ENCODE measurements around the gene HFM1. TPM values are rescaled to one million over a fixed set of nuclear protein-coding genes. Genes with fewer than 3 reads are reported as not detected.

Gene HFM1
- total RNA-seq, 3 donors from 2014 or later (not counting 1 experiment from before 2014, with no cell fraction given) = 0.86 TPM; not detected in 2

DNA sequence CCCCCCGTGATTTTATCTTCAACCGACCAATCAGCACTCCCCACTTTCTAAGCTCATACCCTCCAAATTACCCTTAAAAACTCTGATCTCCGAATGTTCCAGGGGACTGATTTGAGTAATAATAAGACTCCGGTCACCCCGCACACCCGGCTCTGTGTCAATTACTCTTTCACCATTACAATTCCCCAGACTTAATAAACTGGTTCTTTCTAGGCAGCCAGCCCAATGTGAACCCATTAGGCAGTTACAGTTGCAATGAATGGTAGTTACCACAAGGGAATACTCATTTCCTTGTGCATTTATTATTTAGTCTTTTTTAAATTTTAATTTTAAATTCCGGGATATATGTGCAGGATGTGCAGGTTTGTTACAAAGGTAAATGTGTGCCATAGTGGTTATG, 177.9 kb downstream of the HFM1 start:
- no peaks in the 10 kb centered on the region for H3K27me3 ChIP-seq (ENCODE audit: control insufficient read depth, insufficient read depth, low read length)
- H3K4me1 ChIP-seq (ENCODE audit: control insufficient read depth, insufficient read depth, low read length) = no peaks in the 10 kb centered on the region
- TF ChIP-seq, protein P1, sequence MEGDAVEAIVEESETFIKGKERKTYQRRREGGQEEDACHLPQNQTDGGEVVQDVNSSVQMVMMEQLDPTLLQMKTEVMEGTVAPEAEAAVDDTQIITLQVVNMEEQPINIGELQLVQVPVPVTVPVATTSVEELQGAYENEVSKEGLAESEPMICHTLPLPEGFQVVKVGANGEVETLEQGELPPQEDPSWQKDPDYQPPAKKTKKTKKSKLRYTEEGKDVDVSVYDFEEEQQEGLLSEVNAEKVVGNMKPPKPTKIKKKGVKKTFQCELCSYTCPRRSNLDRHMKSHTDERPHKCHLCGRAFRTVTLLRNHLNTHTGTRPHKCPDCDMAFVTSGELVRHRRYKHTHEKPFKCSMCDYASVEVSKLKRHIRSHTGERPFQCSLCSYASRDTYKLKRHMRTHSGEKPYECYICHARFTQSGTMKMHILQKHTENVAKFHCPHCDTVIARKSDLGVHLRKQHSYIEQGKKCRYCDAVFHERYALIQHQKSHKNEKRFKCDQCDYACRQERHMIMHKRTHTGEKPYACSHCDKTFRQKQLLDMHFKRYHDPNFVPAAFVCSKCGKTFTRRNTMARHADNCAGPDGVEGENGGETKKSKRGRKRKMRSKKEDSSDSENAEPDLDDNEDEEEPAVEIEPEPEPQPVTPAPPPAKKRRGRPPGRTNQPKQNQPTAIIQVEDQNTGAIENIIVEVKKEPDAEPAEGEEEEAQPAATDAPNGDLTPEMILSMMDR (IDR thresholded peaks at IDR 0.05) = no peak
- peaks cover 0 to 11% of the 10 kb centered on the region in 2 donors for H3K27me3 Mint-ChIP-seq (ENCODE audit: low read depth in 2 of 2)
- H3K36me3 ChIP-seq (ENCODE audit: control insufficient read depth, insufficient read depth, low read length) = no peaks in the 10 kb centered on the region
- no peak overlapping the region for H3K27ac Mint-ChIP-seq
- H3K27ac ChIP-seq (ENCODE audit: low read length) = no peak overlapping the region
- H3K4me3 Mint-ChIP-seq = no peak overlapping the region
- no peaks in the 10 kb centered on the region for H3K36me3 Mint-ChIP-seq
- 91% methylated on average over 7 of the region's 7 CpGs for WGBS (ENCODE audit: insufficient coverage)
- intact Hi-C loops (cut with micrococcal nuclease) = no loop called here
- no peaks in the 10 kb centered on the region for H3K4me1 Mint-ChIP-seq
- H3K9me3 Mint-ChIP-seq = no peaks in the 10 kb centered on the region
- no peaks in the 10 kb centered on the region for H3K9me3 ChIP-seq (ENCODE audit: control insufficient read depth, insufficient read depth, low read length)
- DNase-seq (no peak), ATAC-seq (no peak)
- no peak overlapping the region for H3K4me3 ChIP-seq (ENCODE audit: low read length)

DNA sequence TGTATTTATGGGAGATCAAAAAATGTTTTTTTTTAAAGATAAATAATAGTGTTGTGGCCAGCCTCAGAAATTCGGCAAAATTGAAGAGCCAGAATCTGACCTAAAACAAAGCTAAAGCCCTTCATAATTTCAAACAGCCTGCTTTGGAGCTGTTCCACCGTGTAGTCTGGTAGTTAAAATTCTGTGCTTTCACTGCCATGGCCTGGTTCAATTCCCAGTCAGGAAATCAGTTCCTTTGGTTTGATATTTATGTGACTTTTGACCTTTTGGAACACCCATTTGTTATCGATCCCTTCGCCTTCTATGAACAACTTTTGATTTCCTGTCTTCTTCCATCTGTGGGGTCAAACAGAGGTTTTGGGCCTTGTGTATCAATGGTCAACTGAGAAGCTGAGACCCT, 179.8 kb downstream of the HFM1 start:
- no peak overlapping the region for H3K4me3 Mint-ChIP-seq
- no peaks in the 10 kb centered on the region for H3K9me3 Mint-ChIP-seq
- Histone ChIP-seq H3K36me3 (ENCODE audit: control insufficient read depth, insufficient read depth, low read length) (no peaks in the 10 kb centered on the region), H3K4me3 (ENCODE audit: low read length) (no peak overlapping the region), H3K9me3 (ENCODE audit: control insufficient read depth, insufficient read depth, low read length) (no peaks in the 10 kb centered on the region), H3K27me3 (ENCODE audit: control insufficient read depth, insufficient read depth, low read length) (no peaks in the 10 kb centered on the region), H3K4me1 (ENCODE audit: control insufficient read depth, insufficient read depth, low read length) (no peaks in the 10 kb centered on the region), H3K27ac (ENCODE audit: low read length) (no peak overlapping the region)
- no peaks in the 10 kb centered on the region for H3K36me3 Mint-ChIP-seq
- ATAC-seq (no peak), DNase-seq (no peak)
- H3K4me1 Mint-ChIP-seq = no peaks in the 10 kb centered on the region
- intact Hi-C loops (cut with micrococcal nuclease) = no loop called here
- H3K27me3 Mint-ChIP-seq (ENCODE audit: low read depth in 2 of 2) = peaks cover 5 to 11% of the 10 kb centered on the region in 2 donors
- TF ChIP-seq, protein P1 (IDR thresholded peaks at IDR 0.05) = no peak
- 91% methylated on average over 3 of the region's 4 CpGs for WGBS (ENCODE audit: insufficient coverage)
- H3K27ac Mint-ChIP-seq = no peak overlapping the region

DNA sequence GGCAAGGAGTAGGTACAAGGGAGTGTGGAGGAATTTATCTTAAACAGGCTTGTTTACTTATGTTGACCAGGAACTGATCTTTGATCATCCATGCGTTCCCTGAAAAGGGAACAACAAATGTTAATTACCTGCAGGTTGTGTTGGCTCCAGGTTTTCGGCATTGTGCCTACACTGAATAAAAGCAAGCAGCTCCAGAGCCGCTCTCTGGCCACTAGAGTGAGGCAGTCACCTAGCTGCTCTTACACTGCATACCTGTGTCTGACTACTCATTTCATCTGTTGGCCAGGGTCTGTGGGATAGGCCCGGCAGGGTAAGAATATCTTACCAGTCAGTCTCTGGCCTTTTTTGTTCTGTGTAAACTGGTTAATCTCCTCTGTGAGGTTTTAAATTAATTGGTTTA, 183.6 kb downstream of the HFM1 start:
- Histone ChIP-seq H3K27me3 (ENCODE audit: control insufficient read depth, insufficient read depth, low read length) (no peaks in the 10 kb centered on the region), H3K4me3 (ENCODE audit: low read length) (no peak overlapping the region), H3K9me3 (ENCODE audit: control insufficient read depth, insufficient read depth, low read length) (no peaks in the 10 kb centered on the region), H3K27ac (ENCODE audit: low read length) (no peak overlapping the region), H3K4me1 (ENCODE audit: control insufficient read depth, insufficient read depth, low read length) (no peaks in the 10 kb centered on the region), H3K36me3 (ENCODE audit: control insufficient read depth, insufficient read depth, low read length) (no peaks in the 10 kb centered on the region)
- Mint-ChIP-seq H3K4me3 (no peak overlapping the region), H3K27me3 (ENCODE audit: low read depth in 2 of 2) (peaks cover 10 to 12% of the 10 kb centered on the region in 2 donors), H3K9me3 (no peaks in the 10 kb centered on the region), H3K4me1 (no peaks in the 10 kb centered on the region), H3K36me3 (no peaks in the 10 kb centered on the region), H3K27ac (no peak overlapping the region)
- TF ChIP-seq, protein P1 (IDR thresholded peaks at IDR 0.05) = no peak
- 97% methylated on average over 4 of the region's 4 CpGs for WGBS (ENCODE audit: insufficient coverage)
- DNase-seq = no peak
- ATAC-seq = no peak
- intact Hi-C loops (cut with micrococcal nuclease) = no loop called here

DNA sequence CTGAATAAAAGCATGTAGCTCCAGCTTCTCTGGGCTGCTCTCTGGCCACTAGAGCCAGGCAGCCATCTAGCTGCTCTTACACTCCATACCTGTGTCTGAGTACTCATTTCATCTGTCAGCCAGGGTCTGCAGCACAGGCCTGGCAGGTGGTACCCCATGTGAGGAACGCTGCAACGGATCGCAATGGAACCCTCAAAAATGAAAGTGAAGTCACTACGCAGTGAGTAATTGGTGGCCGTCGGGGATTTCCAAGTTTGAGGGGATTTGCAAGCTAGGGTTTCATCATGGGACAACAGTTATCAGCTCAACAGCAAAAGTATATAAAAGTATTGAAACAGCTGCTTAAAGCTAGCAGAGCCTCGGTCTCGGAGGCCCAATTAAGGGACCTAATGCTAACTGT, 186.7 kb downstream of the HFM1 start:
- Mint-ChIP-seq H3K4me3 (no peak overlapping the region), H3K27ac (no peak overlapping the region), H3K36me3 (no peaks in the 10 kb centered on the region), H3K27me3 (ENCODE audit: low read depth in 2 of 2) (peaks cover 10 to 12% of the 10 kb centered on the region in 2 donors), H3K4me1 (no peaks in the 10 kb centered on the region), H3K9me3 (no peaks in the 10 kb centered on the region)
- 94% methylated on average over 8 of the region's 8 CpGs for WGBS (ENCODE audit: insufficient coverage)
- no peak overlapping the region for H3K27ac ChIP-seq (ENCODE audit: low read length)
- no peaks in the 10 kb centered on the region for H3K9me3 ChIP-seq (ENCODE audit: control insufficient read depth, insufficient read depth, low read length)
- intact Hi-C loops (cut with micrococcal nuclease) = no loop called here
- DNase-seq (no peak), ATAC-seq (no peak)
- H3K4me3 ChIP-seq (ENCODE audit: low read length) = no peak overlapping the region
- no peaks in the 10 kb centered on the region for H3K36me3 ChIP-seq (ENCODE audit: control insufficient read depth, insufficient read depth, low read length)
- TF ChIP-seq, protein P1 (IDR thresholded peaks at IDR 0.05) = no peak
- H3K27me3 ChIP-seq (ENCODE audit: control insufficient read depth, insufficient read depth, low read length) = no peaks in the 10 kb centered on the region
- H3K4me1 ChIP-seq (ENCODE audit: control insufficient read depth, insufficient read depth, low read length) = no peaks in the 10 kb centered on the region
